Kidney epithelial cell (primary cell): ENCODE data around the gene FOCAD. TPM values are rescaled to one million over a fixed set of nuclear protein-coding genes. Genes with fewer than 3 reads are reported as not detected.

Experiments used
- DNase-seq: peaks from one replicate; pipeline ENCODE4 v3.0.0-alpha.2; 2010; ENCODE audit warnings: low read depth
- H3K27me3 ChIP-seq: 2 replicates; pipeline ENCODE4 v1.6.0; 2011; ENCODE audit warnings: low read length; ENCODE audit not compliant: control insufficient read depth, insufficient read depth
- H3K36me3 ChIP-seq: 2 replicates; pipeline ENCODE4 v1.5.1; 2011; ENCODE audit warnings: low read length; ENCODE audit not compliant: control insufficient read depth, insufficient read depth
- H3K4me3 ChIP-seq: 2 replicates; pipeline ENCODE4 v1.5.1; 2011; ENCODE audit warnings: low read depth, mild to moderate bottlenecking, control low read depth, low read length
- CTCF ChIP-seq: IDR thresholded peaks from 2 replicates; pipeline ENCODE4 v1.5.1; 2011; ENCODE audit warnings: mild to moderate bottlenecking, moderate library complexity, low read length, control low read depth, inconsistent platforms; ENCODE audit not compliant: insufficient read depth, poor library complexity, severe bottlenecking
- total RNA-seq: library from RNA; depleted of rRNA; stranded (reverse); fragments of >200 nt; gene quantifications from 2 replicates; pipeline ENCODE4 v1.2.3, GENCODE V29; 2015

FOCAD gene, protein sequence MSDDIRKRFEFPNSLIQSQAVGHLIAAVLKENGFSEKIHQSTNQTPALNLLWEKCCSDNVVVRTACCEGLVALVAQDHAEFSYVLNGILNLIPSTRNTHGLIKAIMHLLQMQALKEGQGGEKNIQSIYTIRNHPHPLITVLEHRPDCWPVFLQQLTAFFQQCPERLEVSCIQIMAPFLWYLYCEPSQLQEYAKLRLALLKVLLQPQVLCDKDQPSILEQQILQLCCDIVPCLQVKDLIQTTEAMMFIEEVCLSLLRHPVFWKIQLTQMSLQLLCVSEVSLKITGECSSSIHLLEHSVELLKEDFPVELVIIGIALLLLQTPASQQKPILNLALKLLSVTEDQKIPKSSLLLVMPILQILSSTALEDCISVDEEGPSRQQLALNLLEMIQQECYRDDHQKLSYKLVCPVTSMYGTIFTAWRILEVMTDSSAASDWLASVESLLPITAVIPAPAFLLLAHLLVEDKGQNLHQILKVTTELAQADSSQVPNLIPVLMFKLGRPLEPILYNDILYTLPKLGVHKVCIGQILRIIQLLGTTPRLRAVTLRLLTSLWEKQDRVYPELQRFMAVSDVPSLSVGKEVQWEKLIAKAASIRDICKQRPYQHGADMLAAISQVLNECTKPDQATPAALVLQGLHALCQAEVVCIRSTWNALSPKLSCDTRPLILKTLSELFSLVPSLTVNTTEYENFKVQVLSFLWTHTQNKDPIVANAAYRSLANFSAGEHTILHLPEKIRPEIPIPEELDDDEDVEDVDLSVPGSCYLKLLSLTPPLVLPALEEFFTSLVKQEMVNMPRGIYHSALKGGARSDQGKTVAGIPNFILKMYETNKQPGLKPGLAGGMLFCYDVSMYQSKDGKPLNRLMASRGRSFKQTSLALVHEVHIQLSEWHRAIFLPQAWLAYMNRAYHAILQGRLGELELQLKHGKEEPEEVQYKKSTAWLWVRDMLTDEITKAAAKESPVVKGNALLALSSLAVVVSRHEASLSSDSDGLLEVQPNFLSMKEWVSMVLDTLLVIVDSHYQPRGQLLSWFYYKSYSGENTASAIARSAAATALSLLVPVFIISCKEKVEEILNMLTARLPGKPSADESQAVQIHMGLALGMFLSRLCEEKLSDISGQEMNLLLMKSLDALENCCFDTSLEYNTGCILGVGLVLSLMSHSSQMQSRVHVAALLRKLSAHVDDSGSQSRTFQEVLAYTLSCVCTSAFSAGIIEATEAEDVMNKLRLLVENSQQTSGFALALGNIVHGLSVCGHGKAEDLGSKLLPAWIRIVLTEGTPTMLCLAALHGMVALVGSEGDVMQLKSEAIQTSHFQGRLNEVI (N-terminal part only)
- total RNA-seq: 42.4 and 62.9 TPM in 2 replicates

DNA sequence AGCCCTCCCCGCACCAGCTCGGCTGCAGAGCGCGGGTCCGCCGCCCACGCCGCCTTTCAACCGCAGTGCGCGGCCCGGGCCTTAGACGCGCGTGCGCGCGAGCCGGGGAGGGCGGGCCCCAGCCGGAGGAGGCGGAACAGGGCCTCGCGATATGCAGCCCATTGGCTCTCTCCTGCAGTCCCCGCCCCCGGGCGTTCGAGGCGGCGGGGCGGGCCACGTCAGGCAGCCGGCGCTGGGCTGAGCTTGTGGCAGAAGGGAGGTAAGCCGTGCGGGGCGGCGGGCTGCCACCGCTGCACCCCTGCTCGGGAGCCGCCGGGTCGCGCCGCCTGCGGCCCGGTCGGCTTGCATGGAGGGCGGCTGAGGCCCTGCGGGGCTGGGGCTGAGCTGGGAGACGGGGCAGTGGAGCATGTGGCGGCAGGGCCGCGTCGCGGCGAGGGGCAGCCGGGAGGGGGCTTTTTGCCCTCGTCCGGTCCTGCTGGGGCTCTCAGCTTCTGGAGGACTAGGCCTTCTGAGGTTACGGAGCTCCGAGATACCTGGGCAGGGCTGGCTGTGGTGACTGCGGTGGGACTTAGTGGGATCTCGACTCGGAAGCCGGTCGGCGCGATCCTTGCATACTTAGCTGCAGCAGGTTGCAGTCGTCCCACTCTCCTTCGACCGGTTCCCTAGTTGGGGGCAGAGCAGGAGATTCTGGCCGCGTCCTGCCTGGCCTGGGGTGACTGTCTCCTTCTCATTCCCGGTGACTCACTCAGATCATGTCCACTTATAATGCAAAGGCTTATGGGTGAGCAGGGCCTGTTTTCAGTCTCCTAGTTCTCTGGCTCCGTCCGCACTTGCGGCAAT lies at the start of gene FOCAD:
Gene FOCAD, plus strand, starts transcription at position 225 of the 840 bp plus-strand sequence. CDS start 31,095 bp downstream, outside the sequence.
- H3K27me3 ChIP-seq: no peaks in the 10 kb centered on the region
- DNase-seq: peak; percentile 82
- no peaks in the 10 kb centered on the region for H3K36me3 ChIP-seq
- no peak for TF ChIP-seq CTCF
- peak within 1 kb of the TSS; percentile 84 for H3K4me3 ChIP-seq

- Histone ChIP-seq H3K4me3 (no peak overlapping the region), H3K27me3 (no peaks in the 10 kb centered on the region), H3K36me3 (no peaks in the 10 kb centered on the region)
- DNase-seq: no peak
- no peak for TF ChIP-seq CTCF
Observed at GRCh38 chr9:20634895-20635294, 49.2 kb upstream of the FOCAD start.

GRCh38 chr9:20636888-20637440 lies 47.1 kb upstream of the FOCAD start:
- Histone ChIP-seq H3K4me3 (no peak overlapping the region), H3K36me3 (no peaks in the 10 kb centered on the region), H3K27me3 (no peaks in the 10 kb centered on the region)
- no peak for TF ChIP-seq CTCF
- DNase-seq: no peak

DNA sequence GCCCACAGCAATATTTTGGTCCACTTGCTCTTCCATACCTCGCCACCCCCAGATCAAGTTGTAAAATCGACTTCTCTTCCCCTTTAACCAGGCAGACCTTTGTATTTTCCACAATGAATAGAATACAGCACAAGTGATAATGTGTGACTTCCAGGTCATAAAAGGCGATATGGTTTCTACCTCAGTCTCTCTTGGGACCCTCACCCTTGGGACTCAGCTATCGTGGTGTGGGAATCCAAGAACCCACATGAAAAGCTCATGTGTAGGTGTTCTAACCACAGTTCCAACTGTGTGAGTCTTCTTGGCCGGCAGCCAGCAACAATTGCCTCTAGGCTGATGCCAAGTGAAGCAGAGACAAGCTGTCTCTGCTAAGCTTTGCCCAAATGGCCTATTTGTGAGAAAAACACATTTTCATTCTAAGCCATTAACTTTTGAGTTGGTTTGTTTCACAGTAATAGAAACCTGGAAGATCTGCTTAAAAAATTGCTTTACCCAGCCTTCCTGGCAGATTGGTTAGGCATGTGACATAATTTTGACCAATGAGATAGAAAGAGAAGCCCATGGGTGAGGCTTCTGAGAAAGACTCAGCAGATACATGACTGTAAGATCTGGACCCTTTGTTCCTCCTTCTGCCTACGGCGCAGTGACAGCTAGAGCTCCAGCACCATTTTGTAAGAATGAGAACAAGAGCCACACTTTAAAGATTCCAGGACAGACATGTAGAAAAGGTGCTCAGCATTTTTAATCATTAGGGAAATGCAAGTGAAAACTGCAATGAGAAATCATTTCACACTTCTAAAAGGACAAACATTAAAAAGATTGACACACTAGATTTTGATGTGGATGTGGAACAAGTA lies 43.5 kb upstream of the FOCAD start:
- Histone ChIP-seq H3K36me3 (no peaks in the 10 kb centered on the region), H3K4me3 (no peak overlapping the region), H3K27me3 (no peaks in the 10 kb centered on the region)
- TF ChIP-seq CTCF: no peak
- DNase-seq: peak; percentile 72
